ENCODE measurements around the gene RAD23B. TPM values are rescaled to one million over a fixed set of nuclear protein-coding genes. Genes with fewer than 3 reads are reported as not detected.

Gene RAD23B
- total and polyA plus RNA-seq, 2 of the 13 experiments (the other 11 are each of a cell fraction or from before 2014, with no cell fraction given), result 133 to 156 TPM

- no peak for TF ChIP-seq IKZF5 (CRISPR knock-in tag; IDR thresholded peaks at IDR 0.05)
- no peak for TF ChIP-seq ZNF766 (CRISPR knock-in tag; IDR thresholded peaks at IDR 0.05; ENCODE audit: borderline replicate concordance)
- no peak for TF ChIP-seq ZNF446 (CRISPR knock-in tag; IDR thresholded peaks at IDR 0.05)
- no peak for TF ChIP-seq RFXANK (CRISPR knock-in tag; IDR thresholded peaks at IDR 0.05)
- TF ChIP-seq CAMTA2 (CRISPR knock-in tag; IDR thresholded peaks at IDR 0.05; ENCODE audit: borderline replicate concordance), result no peak
- no peak for TF ChIP-seq HNF1A (IDR thresholded peaks at IDR 0.05; ENCODE audit: low read depth)
- TF ChIP-seq HNF1A (CRISPR knock-in tag; IDR thresholded peaks at IDR 0.05; ENCODE audit: borderline replicate concordance), result no peak
- TF ChIP-seq ZNF101 (CRISPR knock-in tag; IDR thresholded peaks at IDR 0.05; ENCODE audit: borderline replicate concordance, low read depth), result no peak
- no peak for TF ChIP-seq HNRNPL (IDR thresholded peaks at IDR 0.05; ENCODE audit: low read depth, low read length)
- no peak for TF ChIP-seq KDM5A (IDR thresholded peaks at IDR 0.05; ENCODE audit: borderline replicate concordance, low read length)
- no peak for TF ChIP-seq BRF2 (CRISPR knock-in tag; IDR thresholded peaks at IDR 0.05)
- TF ChIP-seq RERE (CRISPR knock-in tag; IDR thresholded peaks at IDR 0.05; ENCODE audit: low read depth), result no peak
- no peak for TF ChIP-seq ZFP90 (CRISPR knock-in tag; IDR thresholded peaks at IDR 0.05; ENCODE audit: borderline replicate concordance)
- TF ChIP-seq EHMT2 (IDR thresholded peaks at IDR 0.05; ENCODE audit: borderline replicate concordance, low read depth, low read length), result no peak
- no peak for TF ChIP-seq ZNF713 (CRISPR knock-in tag; IDR thresholded peaks at IDR 0.05)
- TF ChIP-seq ZNF780A (CRISPR knock-in tag; IDR thresholded peaks at IDR 0.05), result no peak
Measured at GRCh38 chr9:107367727-107368502, 84.8 kb downstream of the RAD23B start (continued).

Measured in HepG2 (cell line).